HG02759 (cell line): ENCODE data around the gene ERICH6.

Experiments used
- ATAC-seq: cut with Tn5 transposase; IDR thresholded peaks from one replicate; pipeline ENCODE4 v1.9.1; 2021; ENCODE audit warnings: mild to moderate bottlenecking, moderate library complexity; ENCODE audit not compliant: unreplicated experiment

ERICH6 gene

DNA sequence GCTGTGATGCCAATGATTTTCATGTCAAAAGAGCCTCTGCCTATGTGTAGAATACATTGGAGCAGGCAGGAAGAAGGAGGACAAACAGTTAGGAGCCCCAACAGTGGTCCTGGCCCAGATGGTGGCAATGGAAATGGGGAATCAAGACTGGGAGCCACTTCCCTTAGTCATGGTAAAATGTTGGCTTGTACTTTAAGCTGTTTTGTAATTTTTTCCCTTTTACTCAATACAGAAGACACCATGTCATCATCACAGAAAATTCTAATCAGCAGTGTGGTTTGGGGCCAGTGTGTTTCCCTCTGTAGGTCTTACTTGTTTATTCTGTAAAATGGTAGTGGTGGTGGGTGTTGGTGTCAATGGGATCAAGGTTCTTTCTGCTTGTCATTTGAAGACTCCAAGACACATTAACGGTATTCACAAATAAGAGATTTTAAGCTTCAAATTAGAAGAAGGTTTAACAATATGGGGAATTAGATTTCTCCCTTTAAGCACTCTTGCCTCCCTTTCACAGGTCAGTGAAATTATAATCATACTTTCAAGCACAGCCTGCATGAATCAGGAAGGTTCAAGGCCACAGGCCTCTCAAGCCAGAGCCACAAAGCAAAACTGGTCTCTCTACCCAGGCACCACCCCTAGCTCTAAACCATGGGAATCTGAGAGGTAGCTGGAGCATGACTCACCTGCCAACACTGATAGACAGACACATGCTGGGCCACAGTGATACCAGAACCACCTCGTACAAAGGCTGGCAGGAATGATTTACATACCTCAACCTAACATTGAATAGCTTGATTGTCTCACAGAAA, 34.4 kb upstream of the ERICH6 start:
- ATAC-seq, result peak; percentile 60

DNA sequence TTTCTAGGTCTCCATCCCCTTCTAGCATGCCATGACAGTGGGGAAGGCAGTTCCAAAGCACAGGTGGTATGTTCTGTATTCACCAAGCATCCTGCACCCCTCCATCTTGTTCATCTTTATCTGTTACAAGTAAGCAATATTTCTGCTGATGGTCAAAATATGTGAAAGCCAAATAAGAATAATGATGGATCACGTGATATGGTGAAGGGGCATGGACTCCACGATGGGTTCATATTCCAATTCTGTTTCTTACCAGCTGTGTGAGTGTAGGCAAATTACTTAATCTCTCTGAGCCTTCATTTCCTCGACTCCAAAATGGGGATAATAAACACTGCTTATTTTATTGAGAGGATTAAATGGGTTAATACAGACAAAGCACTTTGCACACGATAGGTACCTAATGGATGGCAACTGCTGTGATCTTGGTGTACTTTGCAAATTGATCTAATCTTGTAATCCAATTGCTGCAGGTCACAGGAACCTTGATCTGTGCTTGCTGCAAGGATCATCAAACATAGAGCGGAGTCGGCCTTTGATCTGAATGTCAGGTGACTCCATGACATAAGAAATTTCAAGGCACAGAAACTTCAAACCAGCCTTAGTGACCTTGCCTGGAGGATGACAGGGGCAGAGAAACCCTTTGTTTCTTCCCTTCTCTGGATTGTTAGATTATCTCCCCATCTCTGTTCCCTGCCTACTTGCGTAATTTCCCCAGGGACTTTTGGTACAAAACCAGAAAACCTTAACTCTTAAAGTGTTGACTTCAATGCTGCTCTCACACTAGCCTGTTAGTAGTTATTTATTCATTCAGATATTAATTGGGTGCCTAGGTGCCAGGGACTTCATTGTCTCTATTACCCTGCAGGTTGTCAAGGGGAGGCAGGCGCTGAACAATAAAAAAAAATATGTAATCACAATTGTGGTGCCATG, 33.4 kb upstream of the ERICH6 start:
- ATAC-seq, result no peak

DNA sequence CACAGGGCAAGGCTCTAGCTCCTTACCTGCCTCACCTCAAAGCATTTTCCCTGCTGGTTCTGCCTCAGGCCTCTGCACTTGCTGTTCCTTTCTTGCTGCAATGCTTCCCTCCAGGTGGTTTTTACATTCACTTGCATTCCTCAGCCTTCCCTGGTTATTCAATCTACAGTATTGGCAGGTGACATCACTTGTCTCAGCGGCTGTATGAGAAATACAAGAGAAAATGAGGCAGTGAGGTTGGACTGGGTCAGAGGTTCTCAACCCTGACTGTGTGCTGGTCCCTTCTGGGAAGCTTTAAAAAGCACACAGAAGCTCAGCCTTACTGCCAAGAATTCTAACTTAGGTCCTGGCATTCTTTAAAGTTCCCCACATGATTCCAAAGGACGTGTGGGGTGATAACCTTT, 32.6 kb upstream of the ERICH6 start:
- ATAC-seq, result no peak

DNA sequence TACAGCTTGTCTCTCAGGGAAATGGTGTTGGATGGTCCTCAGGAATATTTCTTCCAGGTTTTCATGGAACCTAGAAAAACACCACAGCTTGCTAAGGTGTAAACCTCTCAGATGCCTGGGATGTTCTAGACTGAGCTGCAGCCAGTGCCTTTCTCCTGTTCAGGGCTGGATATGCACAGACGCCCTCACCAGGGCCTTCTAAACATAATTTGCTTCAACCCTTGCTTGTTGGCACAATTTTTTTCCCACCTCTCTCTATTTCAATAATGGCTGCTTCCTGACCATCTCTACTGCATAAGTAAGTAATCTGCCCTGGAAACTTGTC, 31.0 kb upstream of the ERICH6 start:
- ATAC-seq, result no peak

DNA sequence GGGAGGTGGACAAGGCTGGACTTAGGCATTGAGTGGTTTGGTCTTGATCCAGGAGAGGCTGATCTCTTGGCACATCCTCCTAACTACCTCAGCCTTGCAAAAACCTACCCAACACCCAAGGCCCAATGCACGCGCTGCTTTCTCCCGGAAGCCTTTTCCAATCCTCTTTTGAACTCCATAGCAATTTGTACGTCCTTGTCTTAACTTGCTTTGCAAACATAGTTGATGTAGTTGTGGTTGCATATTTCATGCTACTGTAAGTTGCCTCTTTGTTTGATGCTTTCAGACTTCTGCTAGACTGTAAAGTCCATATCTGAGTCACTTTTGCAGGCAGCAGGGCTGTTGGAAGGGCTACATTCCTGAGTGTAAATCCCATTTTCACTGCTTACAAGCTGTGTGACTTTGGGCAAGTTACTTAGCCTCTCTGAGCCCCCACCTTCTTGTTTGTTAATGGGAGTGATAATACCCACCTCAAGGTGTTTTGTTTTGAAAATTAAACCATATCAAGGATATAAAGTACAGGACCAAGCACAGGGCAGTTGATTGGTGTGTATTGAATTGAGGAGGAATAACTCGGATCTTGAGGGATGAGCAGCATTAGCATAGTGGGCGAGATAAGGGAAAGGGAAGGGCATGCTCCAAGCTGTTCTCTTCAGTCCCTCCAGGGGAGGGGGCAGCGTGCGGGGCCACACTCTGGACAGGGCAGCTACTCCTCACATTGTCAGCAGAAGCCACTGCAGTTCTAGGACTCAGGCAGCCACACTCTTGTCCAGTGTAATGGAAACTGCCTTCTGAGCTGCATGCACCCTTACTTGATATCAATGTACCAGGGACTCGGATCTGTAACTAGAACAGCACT, 30.4 kb upstream of the ERICH6 start:
- no peak for ATAC-seq

DNA sequence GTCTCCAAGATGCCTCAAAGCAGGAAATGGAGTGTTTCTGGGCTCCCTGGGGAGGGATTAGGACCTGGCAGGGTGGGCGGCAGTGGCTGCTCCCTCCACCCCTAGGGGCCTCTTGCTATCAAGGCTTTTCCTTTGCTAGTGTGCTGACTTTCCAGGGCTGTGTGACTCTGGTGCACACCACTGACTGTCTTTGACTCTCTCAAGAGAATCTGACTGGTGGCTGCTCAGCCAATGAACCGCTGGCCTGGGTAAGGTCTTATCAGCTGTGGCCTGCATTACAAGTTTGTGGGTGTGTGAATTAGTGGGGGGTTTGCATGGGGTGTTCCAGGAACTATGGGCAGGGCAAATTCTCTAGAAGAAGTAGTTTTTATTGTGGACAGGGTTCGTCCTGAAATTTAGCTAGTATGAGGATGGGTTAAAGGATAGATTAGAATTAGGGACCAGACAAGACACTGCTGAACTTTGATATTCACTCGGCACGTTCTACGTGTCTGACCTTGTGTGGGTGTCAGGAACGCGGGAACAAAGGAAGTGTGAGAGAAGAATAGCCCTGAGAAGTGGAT, 29.7 kb upstream of the ERICH6 start:
- no peak for ATAC-seq

DNA sequence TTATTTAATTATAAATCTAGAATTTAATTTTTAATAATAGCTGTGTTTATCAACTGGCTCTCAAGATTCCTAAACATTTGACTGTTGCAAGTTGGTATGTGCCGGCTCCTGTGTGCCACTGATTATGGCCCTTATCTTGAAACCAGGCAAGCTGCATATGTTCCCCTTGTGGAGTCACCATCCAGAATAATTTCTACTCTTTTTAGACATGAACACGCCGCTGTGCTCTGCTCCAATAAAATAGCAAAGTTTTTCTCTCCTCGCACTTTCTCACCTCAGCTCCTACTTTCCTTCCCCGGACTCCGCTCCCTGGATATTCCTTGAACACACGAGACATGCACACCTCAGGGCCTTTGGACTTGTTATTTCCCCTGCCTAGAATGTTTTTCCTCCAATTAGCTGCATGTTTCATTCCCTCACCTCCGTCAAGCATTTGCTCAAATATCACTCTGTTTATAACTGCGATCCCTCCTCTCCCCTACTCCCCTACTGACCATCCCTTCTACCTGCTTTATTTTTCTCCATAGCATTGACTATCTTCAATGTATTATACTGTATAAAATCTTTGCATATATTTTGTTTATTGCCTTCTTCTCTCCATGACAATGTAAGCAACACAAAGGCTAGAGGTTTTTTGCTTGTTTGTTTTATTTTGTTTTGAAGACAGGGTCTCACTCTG, 26.1 kb upstream of the ERICH6 start:
- no peak for ATAC-seq

DNA sequence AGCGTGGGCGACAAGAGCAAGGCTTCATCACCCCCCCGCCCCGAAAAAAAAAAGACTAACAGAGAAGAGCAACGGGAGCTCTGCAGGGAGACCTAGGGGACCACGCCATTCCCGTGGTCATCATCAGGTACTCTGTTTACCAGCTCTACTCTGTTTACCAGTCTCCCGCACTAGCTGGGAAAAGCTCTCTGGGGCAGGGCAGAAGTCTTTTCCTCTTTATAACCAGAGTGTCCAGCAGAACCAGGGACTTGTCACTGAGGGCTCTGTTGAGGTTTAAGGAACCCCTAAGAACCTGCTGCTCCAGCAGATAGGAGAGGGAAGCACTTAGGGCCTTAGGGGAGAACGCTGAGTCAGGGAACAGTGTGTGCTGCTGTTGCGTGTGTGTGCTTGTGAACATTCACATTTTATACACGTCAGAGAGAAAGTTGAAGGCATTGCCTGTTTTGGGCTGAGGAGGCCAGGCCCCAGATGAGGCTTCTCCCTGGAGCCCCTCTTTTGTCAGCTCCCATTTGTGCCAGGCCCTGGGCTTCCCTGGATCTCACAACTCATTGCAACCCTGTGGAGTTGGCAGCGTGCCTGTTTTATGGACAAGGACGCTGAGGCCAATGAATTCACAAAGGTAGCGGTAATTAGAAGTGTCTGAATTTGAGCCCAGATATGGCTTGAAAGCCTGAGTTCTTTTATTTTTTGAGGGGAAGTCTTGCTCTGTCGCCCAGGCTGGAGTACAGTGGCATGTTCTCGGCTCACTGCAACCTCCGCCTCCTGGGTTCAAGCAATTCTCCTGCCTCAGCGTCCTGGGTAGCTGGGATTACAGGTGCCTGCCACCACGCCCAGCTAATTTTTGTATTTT, 24.2 kb upstream of the ERICH6 start:
- ATAC-seq, result no peak

DNA sequence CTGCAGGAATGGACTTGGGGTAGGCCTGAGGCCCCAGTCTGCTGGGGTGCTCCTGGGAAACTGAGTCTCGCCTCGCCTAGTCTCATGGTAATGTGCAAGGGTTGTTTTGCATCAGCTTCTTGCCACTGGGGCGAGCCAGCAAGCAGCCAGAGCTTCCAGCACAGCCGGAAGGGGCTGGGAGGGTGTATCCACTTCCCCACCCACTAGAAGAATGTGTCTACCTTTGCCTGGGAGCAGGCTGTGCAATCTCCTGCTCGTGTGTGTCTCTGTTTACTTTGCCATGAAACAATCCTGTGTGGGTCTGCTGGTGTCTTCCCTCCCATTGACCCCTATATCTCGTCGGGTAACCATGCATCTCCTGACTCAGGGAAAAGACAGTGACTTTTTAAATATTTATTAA, 21.8 kb upstream of the ERICH6 start:
- ATAC-seq, result no peak

DNA sequence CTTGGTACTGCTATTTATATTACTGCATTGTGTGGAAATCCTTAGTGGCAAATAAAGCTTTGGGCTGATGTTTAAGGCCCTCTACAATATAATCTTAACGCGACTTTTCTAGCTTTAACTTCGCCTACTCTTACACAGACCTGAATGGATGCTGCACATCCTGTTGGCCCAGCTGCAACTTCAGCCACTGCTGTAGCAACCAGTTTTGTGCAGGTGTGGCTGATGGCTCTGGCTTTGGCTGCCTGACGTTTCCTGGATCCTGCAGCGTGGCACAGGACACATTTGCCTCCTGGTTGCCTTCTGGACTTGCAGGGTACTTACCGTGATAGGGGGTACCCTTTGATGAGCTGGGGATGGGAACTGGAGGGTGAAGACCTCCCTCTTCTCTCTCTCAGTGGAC, 20.2 kb upstream of the ERICH6 start:
- no peak for ATAC-seq

DNA sequence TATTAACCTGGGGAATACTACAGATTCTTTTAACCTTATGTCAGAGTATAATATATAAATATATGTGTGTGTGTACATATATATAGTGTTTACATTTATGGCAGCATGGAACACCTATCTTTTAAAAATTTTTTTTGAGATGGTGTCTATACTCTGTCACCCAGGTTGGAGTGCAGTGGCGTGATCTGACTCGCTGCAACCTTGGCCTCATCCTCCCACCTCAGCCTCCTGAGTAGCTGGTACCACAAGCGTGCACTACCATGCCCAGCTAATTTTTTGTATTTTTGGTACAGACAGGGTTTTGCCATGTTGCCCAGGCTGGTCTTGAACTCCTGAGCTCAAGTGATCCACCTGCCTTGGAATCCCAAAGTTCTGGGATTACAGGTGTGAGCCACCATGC, 18.5 kb upstream of the ERICH6 start:
- ATAC-seq, result no peak

DNA sequence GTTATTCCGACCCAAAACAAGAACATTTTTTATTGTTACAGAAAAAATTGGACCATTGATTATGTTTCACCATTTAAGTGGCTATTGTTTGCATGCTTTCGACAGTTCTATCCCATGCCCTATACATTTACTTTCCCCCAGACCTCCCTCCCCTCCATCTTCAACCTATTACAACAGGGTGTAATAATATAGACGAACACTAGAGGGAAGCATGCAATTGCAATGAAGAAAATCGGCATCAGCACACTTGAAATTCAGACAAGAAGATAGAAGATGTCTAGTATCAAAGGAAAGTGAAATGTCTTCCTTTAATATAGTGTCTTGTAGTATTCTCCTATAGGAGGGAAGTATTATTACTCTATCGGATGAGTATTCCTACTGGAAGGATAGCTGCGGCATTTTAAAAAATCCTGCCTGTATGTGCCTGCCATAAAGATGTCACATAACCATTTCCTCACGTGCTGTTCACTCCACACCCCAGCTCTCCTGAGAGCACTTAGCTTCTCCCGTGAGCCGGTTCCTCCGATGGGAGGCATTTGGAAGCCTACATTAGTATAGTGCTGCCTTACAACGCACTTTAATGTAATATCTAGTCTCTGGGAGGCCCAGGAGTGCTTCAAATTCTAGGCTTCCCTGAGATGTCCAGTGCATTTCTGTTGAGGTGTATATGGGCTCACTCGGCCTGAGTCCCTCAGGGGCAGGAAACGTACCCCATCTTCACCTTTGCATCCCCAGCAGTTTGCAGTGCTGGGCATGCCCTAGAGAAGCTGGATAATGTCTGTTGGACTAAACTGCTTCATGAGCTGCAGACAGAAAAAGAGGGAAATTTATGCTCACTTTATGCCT, 17.8 kb upstream of the ERICH6 start:
- peak; percentile 84 for ATAC-seq

DNA sequence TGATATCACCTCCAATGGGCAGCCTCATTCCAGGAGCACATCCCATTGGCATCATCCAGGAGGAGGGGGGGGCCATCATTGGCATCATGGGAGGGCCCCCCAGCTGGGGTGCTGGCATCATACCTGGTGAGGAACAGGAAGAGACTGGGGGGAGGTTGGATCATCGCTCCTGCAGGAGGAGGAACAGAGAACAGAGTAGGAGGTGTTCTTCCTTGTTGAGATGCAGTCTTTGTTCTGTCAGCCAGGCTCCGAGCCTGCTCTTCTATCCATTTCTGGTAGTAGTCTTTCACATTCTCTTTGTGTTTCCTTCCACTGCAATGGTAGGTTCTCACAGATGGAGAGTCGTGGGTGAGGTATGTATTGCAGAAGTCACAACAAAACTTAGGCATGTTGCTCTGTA, 16.7 kb upstream of the ERICH6 start:
- no peak for ATAC-seq

DNA sequence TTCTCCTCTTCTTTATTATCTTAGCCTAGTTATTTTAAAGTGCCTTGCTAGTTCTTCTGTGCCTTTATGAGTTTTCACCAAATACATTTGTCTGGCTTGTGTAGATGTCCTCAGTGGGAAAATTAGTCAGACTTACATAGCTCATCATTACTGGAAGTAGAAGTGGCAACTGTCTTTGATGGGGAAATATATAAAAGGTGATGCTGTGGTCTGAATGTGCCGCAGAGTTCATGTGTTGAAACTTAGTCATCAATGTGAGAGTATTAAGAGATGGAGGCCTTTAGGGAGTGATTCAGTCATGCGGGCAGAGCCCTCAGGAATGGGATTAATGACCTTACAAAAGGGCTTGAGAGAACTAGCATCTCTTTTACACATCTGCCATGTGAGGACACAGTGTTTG, 6.4 kb upstream of the ERICH6 start:
- no peak for ATAC-seq

DNA sequence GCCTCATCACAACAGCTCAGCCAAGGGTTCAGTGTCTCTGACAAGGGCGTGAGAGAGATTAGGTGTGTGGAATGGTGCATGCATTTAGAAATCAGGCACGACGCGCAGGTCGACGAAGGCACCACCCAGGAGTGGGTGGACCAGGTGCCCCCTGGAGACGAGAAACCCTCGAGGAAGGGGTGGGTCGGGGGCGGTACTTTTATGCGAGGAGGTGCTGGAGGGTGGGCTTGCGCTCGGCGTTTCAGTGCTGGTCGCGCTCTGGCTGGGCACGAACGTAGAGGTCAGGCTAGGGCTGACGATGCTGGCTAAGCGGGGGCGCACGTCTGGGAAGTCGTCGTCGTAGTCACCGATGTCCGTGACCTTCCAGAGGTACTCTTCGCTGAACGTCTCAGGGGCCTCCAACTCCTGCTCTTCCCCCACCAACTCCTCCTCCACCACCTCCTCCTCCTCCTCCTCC, 393 bp downstream of the ERICH6 start:
- ATAC-seq, result peak; percentile 45

DNA sequence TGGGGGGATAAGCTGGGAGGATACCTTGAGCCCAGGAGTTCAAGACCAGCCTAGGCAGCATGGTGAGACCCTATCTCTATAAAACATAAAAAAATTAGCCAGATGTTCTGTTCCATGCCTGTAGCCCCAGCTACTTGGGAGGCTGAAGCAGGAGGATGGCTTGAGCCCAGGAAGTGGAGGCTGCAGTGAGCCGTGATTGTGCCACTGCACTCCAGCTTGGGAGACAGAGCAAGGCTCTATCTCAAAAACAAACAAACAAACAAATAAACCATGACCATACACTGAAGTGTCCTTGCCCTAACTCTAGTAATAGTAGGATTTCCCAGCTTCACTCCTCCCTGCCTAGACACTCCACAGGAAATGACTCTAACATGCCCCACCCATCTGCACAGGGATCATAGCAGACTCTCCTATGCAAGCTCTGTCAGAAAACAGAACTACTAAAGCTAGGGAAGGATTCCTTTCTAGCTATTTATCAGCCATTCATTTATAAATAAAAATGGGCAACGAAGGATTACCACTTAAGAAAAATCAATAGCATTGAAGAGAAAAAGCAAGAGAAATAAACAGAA, 4.6 kb downstream of the ERICH6 start:
- no peak for ATAC-seq

DNA sequence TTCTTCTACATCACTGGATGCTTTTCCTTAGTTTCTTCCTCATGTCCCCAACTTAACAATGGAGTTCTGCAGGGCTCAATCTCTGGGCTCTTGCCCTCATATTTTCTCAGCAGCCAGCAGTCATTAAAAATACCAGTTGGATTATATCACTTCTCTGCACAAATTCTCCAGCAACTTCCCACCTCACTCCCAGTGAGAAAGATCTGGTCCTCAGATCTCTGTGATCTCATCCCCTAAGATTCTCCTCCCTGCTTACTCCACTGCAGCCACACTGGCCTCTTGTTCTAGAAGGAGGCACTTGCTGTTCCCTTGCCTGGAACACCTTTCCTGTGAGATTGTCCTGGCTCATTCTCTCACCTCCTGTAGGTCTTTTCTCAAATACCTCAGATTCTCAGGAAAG, 6.1 kb downstream of the ERICH6 start:
- no peak for ATAC-seq

DNA sequence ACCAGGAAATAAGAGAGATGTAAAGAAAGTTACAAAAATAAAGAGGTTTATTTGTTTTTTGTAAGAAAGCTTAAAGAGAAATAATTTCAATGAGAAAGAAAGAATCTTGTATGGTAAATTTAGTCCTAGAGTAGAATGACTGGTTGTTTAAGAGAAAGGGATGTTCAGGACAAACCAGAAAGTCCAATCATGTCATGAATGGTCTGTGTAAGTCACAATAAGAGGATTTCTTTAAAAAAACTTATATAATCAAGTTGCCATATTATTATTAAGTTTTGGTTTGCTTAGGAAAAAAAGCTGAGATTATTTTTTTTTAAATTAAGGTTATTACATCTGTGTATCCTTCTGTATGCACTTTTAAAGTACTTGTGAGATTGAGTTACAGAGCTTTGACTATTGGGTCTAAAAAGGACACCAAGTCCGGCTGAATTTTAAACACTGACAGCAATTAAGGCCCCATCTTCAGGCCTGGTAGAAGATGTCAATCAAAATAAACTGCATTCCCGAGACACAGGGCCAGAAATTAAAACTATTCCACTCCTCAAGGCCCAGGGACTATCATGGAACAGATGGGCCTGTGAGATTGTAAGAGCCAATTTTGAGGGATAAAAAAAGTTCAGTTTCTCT, 12.2 kb downstream of the ERICH6 start:
- no peak for ATAC-seq
